GM12878 (cell line): ENCODE data around the gene POLK. TPM values are rescaled to one million over a fixed set of nuclear protein-coding genes. Genes with fewer than 3 reads are reported as not detected.

Source experiments
- ASH2L ChIP-seq: fragments of 300-600, 200-600 bp; sonication (generic); IDR thresholded peaks from 2 replicates; pipeline ENCODE4 v1.6.1; 2017; ENCODE audit warnings: low read depth, mild to moderate bottlenecking, borderline replicate concordance
- CBX3 ChIP-seq: fragments of 200-600 bp; sonication (generic); IDR thresholded peaks from 2 replicates; pipeline ENCODE4 v1.6.1; 2016; ENCODE audit warnings: low read depth, borderline replicate concordance
- CREB1 ChIP-seq: IDR thresholded peaks from 2 replicates; pipeline ENCODE4 v1.6.1; 2012; ENCODE audit warnings: low read depth, mild to moderate bottlenecking, inconsistent platforms
- DPF2 ChIP-seq: fragments of 450-650 bp; IDR thresholded peaks from 2 replicates; pipeline ENCODE4 v1.6.1; 2017; ENCODE audit warnings: mild to moderate bottlenecking
- E2F4 ChIP-seq: IDR thresholded peaks from 2 replicates; pipeline ENCODE4 v1.6.1; 2012; ENCODE audit warnings: low read depth, low read length, improper control_type of control experiment
- HDGF ChIP-seq: fragments of 450-650 bp; IDR thresholded peaks from 2 replicates; pipeline ENCODE4 v1.6.1; 2016; ENCODE audit warnings: antibody characterized with exemption
- JUND ChIP-seq: IDR thresholded peaks from 2 replicates; pipeline ENCODE4 v1.6.1; 2012; ENCODE audit warnings: low read depth, mild to moderate bottlenecking, low read length, improper control_type of control experiment, moderate library complexity
- MEF2A ChIP-seq: IDR thresholded peaks from 2 replicates; pipeline ENCODE4 v1.6.1; 2011; ENCODE audit warnings: low read depth, mild to moderate bottlenecking, low read length, moderate library complexity; ENCODE audit not compliant: insufficient read depth
- MTA3 ChIP-seq: IDR thresholded peaks from 2 replicates; pipeline ENCODE4 v1.6.1; 2012; ENCODE audit warnings: low read length, inconsistent platforms, borderline replicate concordance
- NKRF ChIP-seq: fragments of 450-650 bp; conservative IDR thresholded peaks from 2 replicates; pipeline ENCODE4 v1.6.1; 2017; ENCODE audit warnings: mild to moderate bottlenecking, moderate library complexity
- NR2F1 ChIP-seq: fragments of 450-650 bp; conservative IDR thresholded peaks from 2 replicates; pipeline ENCODE4 v1.6.1; 2017; ENCODE audit warnings: mild to moderate bottlenecking
- POLR2AphosphoS2 ChIP-seq: IDR thresholded peaks from 2 replicates; pipeline ENCODE4 v1.6.1; 2011; ENCODE audit warnings: low read depth, mild to moderate bottlenecking, low read length, improper control_type of control experiment, moderate library complexity
- POU2F2 ChIP-seq: IDR thresholded peaks from 3 replicates; pipeline ENCODE4 v1.6.1; 2011; ENCODE audit warnings: low read depth, mild to moderate bottlenecking, low read length, borderline replicate concordance
- RFX5 ChIP-seq: IDR thresholded peaks from 2 replicates; pipeline ENCODE4 v1.6.1; 2011; ENCODE audit warnings: low read depth, low read length, improper control_type of control experiment
- SIN3A ChIP-seq: IDR thresholded peaks from 2 replicates; pipeline ENCODE4 v1.6.1; 2012; ENCODE audit warnings: low read depth, low read length, improper control_type of control experiment
- SMC3 ChIP-seq: IDR thresholded peaks from 2 replicates; pipeline ENCODE4 v1.6.1; 2011; ENCODE audit warnings: low read length, improper control_type of control experiment, borderline replicate concordance
- USF1 ChIP-seq: IDR thresholded peaks from 2 replicates; pipeline ENCODE4 v1.6.1; 2011; ENCODE audit warnings: borderline replicate concordance, low read depth, mild to moderate bottlenecking, moderate library complexity, mixed read lengths, low read length; ENCODE audit not compliant: insufficient read depth; ENCODE audit errors: extremely low read length
- USF2 ChIP-seq: IDR thresholded peaks from 2 replicates; pipeline ENCODE4 v1.6.1; 2011; ENCODE audit warnings: low read depth, low read length, improper control_type of control experiment, borderline replicate concordance
- ZBED1 ChIP-seq: IDR thresholded peaks from 2 replicates; pipeline ENCODE4 v1.6.1; 2016; ENCODE audit warnings: borderline replicate concordance
- ZNF207 ChIP-seq: fragments of 450-650 bp; IDR thresholded peaks from 2 replicates; pipeline ENCODE4 v1.6.1; 2014; ENCODE audit warnings: antibody characterized with exemption, mild to moderate bottlenecking, borderline replicate concordance
- ZNF687 ChIP-seq: fragments of 450-650 bp; IDR thresholded peaks from 2 replicates; pipeline ENCODE4 v1.6.1; 2017; ENCODE audit warnings: mild to moderate bottlenecking, moderate library complexity
- polyA plus RNA-seq, 11 experiments: library from polyadenylated mRNA; depleted of rRNA in 4 of 11; unstranded in 6 of 11; stranded (reverse) in 5 of 11; fragments of >200 nt; fragmentation: Nextera tagmentation in 4 of 11; fragmentation: Illumina TruSeq in 1 of 11; extraction: Ambion mirVana in 4 of 11; extraction: Trizol in 1 of 11; gene quantifications; 1 replicate in 1 of 11; 2 replicates in 10 of 11; pipeline versions ENCODE4 v1.2.1 to v1.2.3, GENCODE V29; 2011 to 2016; ENCODE audit warnings: inconsistent platforms in 2 of 11, missing spikeins in 2 of 11, low read depth in 1 of 11
- total RNA-seq, 4 experiments: library from RNA; depleted of rRNA in 3 of 4; stranded (reverse); fragments of >200 nt in 3 of 4; fragmentation: Illumina TruSeq in 1 of 4; extraction: Trizol in 1 of 4; gene quantifications; 2 replicates each; pipeline versions ENCODE4 v1.2.1 to v1.2.3, GENCODE V29; 2013 to 2021

Gene POLK
- total and polyA plus RNA-seq, 10 of the 15 experiments (the other 5 are each of a cell fraction or from before 2014, with no cell fraction given) = 10.4 to 47.6 (median 29.0) TPM

- TF ChIP-seq ASH2L = 0 out of 2 replicates have a peak, but pooled peaks have one; percentile 65
- TF ChIP-seq MEF2A = no peak
- no peak for TF ChIP-seq JUND
- no peak for TF ChIP-seq ZNF687
- TF ChIP-seq CREB1 = no peak
- no peak for TF ChIP-seq SIN3A
- TF ChIP-seq NKRF = peak; percentile 75; the same call in 1 of the 2 replicates
- TF ChIP-seq ZNF207 = no peak
- no peak for TF ChIP-seq E2F4
- TF ChIP-seq MTA3 = no peak
- no peak for TF ChIP-seq HDGF
- TF ChIP-seq SMC3 = no peak
- no peak for TF ChIP-seq USF2
- no peak for TF ChIP-seq ZBED1
- TF ChIP-seq DPF2 = peak; percentile 33; the same call in 1 of the 2 replicates
- no peak for TF ChIP-seq POLR2AphosphoS2
- peak; percentile 54; the same call in 1 of the 2 replicates for TF ChIP-seq NR2F1
- TF ChIP-seq CBX3 = no peak
- TF ChIP-seq RFX5 = no peak
- no peak for TF ChIP-seq POU2F2
- TF ChIP-seq USF1 = no peak
These were observed 756 bp upstream of the POLK start (continued) for GRCh38 chr5:75510836-75511434.
